ENCODE data around the gene RSPRY1.

- no peak for TF ChIP-seq CTCF (IDR thresholded peaks at IDR 0.05)
- TF ChIP-seq RFX5 (IDR thresholded peaks at IDR 0.05; ENCODE audit: low read length): no peak
- no peak for TF ChIP-seq MAX (IDR thresholded peaks at IDR 0.05; ENCODE audit: low read depth)
- TF ChIP-seq IRF3 (IDR thresholded peaks at IDR 0.05; ENCODE audit: low read depth, low read length): no peak
- no peak for TF ChIP-seq RAD21 (IDR thresholded peaks at IDR 0.05; ENCODE audit: low read length)
- no peak for TF ChIP-seq NFIC (IDR thresholded peaks at IDR 0.05; ENCODE audit: borderline replicate concordance)
- TF ChIP-seq REST (IDR thresholded peaks at IDR 0.05; ENCODE audit: low read depth, low read length): no peak
- TF ChIP-seq EP300 (IDR thresholded peaks at IDR 0.05; ENCODE audit: borderline replicate concordance in 1 of 2, low read depth in 1 of 2, low read length in 1 of 2): no peak
- no peak for TF ChIP-seq JUND (IDR thresholded peaks at IDR 0.05)
- TF ChIP-seq MEF2A (IDR thresholded peaks at IDR 0.05; ENCODE audit: borderline replicate concordance, low read depth): no peak
- no peak for TF ChIP-seq YY1 (IDR thresholded peaks at IDR 0.05; ENCODE audit: low read depth)
- TF ChIP-seq POLR2AphosphoS5 (IDR thresholded peaks at IDR 0.05; ENCODE audit: low read depth, low read length): no peak
- TF ChIP-seq ELF1 (IDR thresholded peaks at IDR 0.05): no peak
Observed at GRCh38 chr16:57271867-57272495, 85.9 kb downstream of the RSPRY1 start.

Data from SK-N-SH (cell line).